Activated CD8-positive, alpha-beta memory T cell treated with anti-CD3 and anti-CD28 coated beads, Interleukin-2, amount 50 U/mL, for 1 hour (primary cell): ENCODE results near the gene GK2.

Experiments
- DNase-seq: peaks from one replicate; pipeline ENCODE4 v3.0.0-alpha.2; 2020; ENCODE audit errors: extremely low read depth

The GK2 gene

GRCh38 chr4:79408063-79408462, at the start of gene GK2:
TSS of gene GK2 (minus strand) at chr4:79408228. CDS start at chr4:79408200, 28 bp downstream.
- no peak for DNase-seq

DNA sequence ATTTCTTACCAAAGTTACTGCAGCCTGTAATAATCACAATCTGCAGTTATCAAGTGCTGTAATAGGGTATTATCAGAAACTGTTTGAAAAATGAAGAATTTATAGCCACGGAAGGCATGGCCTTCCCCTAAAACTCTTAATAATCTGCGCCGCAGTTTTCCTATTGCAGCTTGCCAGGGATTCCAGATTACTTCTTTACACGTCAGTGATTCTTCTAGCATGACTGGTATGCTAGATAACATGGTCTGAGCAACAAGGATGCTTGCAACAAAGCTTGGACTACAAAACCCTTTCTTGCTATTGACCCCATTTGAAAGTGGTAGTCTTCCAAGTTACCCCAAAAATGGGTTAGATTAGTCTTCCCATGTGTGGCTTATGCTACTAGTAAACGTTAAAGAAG, 47.2 kb upstream of the GK2 start:
- DNase-seq, result no peak

- DNase-seq, result no peak
Measured at GRCh38 chr4:79454656-79455055, 46.6 kb upstream of the GK2 start.

DNA sequence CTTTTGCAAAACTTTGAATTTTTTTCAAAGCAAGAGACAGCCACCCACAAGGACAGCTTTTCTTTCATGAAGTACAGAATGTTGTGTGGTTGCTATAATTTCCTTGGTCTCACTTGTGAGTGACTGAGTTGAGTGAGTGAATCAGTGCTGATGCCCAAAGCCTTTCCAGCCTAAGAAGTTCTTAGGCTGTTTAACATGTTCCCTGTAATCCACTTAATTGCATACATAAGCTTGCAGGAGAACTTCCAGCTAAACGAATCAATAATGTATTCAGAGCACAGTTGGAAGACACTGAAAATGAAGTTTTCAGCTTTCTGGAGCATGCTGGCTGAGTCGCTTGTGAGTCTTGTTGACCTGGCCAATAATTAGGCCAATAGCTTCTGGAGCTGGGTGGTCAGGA, 42.0 kb upstream of the GK2 start:
- DNase-seq, result no peak

- DNase-seq, result no peak
Measured at GRCh38 chr4:79446145-79446544, 38.1 kb upstream of the GK2 start.

- no peak for DNase-seq
Measured at GRCh38 chr4:79445371-79445781, 37.3 kb upstream of the GK2 start.

DNA sequence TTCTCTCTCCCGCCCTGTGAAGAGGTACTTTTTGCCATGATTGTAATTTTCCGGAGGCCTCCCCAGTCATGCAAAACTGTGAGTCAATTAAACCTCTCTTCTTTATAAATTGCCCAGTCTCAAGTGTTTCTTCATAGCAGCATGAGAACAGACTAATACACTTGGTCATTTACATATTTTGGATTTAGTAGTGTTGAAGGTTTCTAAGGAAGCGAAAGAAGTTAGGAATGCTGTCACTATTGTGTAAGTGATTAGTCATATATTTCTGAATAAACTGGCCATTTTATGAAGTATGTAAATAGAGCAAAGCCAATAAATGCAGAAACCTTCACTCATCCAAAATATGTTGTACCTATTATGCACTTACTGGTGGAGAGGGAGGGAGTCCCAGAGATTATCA, 34.4 kb upstream of the GK2 start:
- no peak for DNase-seq

- no peak for DNase-seq
Measured at GRCh38 chr4:79439489-79439888, 31.5 kb upstream of the GK2 start.

- DNase-seq, result no peak
Measured at GRCh38 chr4:79431839-79432238, 23.8 kb upstream of the GK2 start.

- no peak for DNase-seq
Measured at GRCh38 chr4:79429113-79429903, 21.3 kb upstream of the GK2 start.

DNA sequence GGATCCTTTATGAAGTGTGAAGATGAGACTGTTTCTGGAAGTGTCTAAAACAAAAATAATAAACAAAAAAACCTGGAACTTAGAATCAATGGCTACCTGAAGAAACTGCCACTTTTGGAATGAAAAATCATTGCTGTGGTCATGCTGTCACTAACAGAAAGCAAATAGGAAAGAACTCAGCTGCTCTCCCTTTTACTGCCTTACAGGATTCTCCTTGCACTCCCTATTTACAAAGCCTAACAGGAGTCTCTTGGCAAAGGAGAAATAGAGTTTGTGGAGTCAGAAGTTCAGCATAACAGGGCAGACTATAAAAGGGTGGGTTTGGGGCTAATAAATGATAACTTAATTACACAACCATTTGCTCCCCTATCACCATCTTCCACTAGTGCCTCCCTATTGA, 19.0 kb upstream of the GK2 start:
- no peak for DNase-seq

GRCh38 chr4:79425586-79425985, 17.6 kb upstream of the GK2 start:
- DNase-seq, result no peak

GRCh38 chr4:79421483-79421882, 13.5 kb upstream of the GK2 start:
- DNase-seq, result no peak

- no peak for DNase-seq
Measured at GRCh38 chr4:79413886-79414285, 5.9 kb upstream of the GK2 start.

- DNase-seq, result no peak
Measured at GRCh38 chr4:79413032-79413885, 5.2 kb upstream of the GK2 start.

- no peak for DNase-seq
Measured at GRCh38 chr4:79404666-79405065, 3.4 kb downstream of the GK2 start.

DNA sequence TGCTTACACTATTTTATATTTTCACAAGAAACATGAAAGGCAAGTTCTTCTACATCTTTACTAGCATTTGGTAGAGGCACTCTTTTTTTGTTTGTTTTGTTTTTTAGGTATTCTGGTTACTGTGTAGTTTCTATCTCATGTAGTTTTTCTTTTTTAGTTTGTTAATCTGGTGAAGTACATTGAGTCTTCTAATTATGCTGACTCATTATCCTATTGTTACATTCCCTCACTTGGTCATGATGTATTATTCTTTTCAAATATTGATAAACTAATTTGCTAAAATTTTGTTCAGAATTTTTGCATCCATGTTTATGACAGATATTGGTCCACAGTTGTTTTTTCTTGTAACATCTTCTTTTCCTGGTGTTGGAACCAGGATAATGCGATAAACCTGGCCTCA, 4.7 kb downstream of the GK2 start:
- no peak for DNase-seq

DNA sequence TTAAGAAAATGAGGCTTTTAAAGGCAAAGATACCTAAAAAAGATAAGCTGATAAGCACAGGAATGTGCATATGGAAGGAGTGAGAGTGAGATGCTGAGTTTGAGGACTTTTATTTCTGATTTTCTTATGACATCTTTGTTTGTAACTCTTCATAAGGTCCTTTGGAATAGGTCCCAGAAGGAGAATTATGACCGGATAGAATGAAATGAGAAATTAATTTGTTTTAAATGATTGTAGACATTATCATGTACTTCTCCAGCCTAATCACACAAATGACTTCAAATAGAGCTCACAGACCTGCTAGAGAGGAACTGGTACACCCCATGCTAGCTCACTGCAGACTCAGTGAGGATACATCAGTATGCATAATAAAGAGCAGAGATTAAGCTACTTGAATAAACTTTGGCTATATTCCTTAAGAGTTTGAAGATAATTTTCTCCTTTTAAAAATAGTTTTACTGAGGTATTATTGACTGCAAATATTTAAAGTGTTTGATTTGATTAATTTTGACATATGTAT, 5.6 kb downstream of the GK2 start:
- no peak for DNase-seq

DNA sequence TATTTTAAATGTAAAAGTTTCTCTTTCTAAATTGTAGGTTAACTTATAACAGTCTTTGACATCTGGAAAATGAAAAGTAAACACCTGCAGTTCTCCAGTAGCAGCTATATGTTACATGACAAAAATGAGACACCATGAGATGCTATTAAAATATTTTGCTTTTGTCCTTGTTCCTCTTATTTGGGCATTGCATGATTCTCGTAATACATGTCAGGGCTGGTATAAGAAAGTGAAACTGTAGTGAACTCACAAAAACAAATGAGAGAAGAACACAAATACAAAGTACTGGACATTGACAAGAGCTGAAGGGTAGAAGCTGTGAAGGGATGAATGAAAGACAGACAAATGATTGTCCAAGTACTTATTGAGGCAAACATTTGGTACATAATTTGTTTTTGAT, 9.0 kb downstream of the GK2 start:
- no peak for DNase-seq

DNA sequence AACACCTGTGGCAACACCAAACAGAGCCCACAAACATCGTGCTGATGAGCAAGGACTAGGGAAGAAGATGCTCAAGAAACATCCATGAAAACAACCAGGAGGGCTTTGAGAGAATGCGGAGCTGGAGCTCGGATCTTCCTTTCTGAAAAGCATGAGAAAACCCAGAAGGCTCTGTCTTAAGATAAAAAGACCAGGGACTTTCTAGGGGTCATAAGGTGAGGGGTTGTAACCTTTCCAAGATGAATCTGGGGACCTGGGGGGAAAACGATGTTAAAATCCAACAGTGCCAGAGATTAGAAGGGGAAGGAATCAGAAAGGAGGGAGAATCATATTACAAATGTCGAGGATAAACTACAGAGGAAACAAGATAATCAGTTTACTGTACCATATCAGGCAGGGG, 10.1 kb downstream of the GK2 start:
- no peak for DNase-seq

GRCh38 chr4:79396794-79397193, 11.2 kb downstream of the GK2 start:
- DNase-seq, result no peak

GRCh38 chr4:79395841-79396240, 12.2 kb downstream of the GK2 start:
- DNase-seq, result no peak

- no peak for DNase-seq
Measured at GRCh38 chr4:79390890-79391289, 17.1 kb downstream of the GK2 start.
